Nephron (organoid): ENCODE measurements around the gene BMPR1A.

ENCODE experiments used
- H3K27ac Mint-ChIP-seq, 3 experiments: 2 replicates each; pipeline ENCODE4 v1.8.0; 2020; ENCODE audit warnings: mixed read lengths in 3 of 3, mild to moderate bottlenecking in 2 of 3, moderate library complexity in 1 of 3
- H3K27me3 Mint-ChIP-seq: 2 replicates; pipeline ENCODE4 v1.8.0; 2021; ENCODE audit warnings: low read depth, mild to moderate bottlenecking, moderate library complexity, mixed read lengths
- H3K36me3 Mint-ChIP-seq: 2 replicates; pipeline ENCODE4 v1.8.0; 2020; ENCODE audit warnings: low read depth, mixed read lengths
- H3K4me1 Mint-ChIP-seq: 2 replicates; pipeline ENCODE4 v1.8.0; 2020; ENCODE audit warnings: mixed read lengths
- H3K4me3 Mint-ChIP-seq, 3 experiments: 2 replicates each; pipeline ENCODE4 v1.8.0; 2020; ENCODE audit warnings: mild to moderate bottlenecking in 3 of 3, mixed read lengths in 3 of 3, moderate library complexity in 2 of 3
- H3K9me3 Mint-ChIP-seq: 2 replicates; pipeline ENCODE4 v1.8.0; 2020; ENCODE audit warnings: mixed read lengths
- CTCF ChIP-seq, 3 experiments: fragments of 200-600 bp; sonication (generic); IDR thresholded peaks; one replicate each; pipeline ENCODE4 v1.5.0; 2021; ENCODE audit warnings: antibody characterized with exemption in 3 of 3; ENCODE audit not compliant: unreplicated experiment in 3 of 3

The BMPR1A gene

DNA sequence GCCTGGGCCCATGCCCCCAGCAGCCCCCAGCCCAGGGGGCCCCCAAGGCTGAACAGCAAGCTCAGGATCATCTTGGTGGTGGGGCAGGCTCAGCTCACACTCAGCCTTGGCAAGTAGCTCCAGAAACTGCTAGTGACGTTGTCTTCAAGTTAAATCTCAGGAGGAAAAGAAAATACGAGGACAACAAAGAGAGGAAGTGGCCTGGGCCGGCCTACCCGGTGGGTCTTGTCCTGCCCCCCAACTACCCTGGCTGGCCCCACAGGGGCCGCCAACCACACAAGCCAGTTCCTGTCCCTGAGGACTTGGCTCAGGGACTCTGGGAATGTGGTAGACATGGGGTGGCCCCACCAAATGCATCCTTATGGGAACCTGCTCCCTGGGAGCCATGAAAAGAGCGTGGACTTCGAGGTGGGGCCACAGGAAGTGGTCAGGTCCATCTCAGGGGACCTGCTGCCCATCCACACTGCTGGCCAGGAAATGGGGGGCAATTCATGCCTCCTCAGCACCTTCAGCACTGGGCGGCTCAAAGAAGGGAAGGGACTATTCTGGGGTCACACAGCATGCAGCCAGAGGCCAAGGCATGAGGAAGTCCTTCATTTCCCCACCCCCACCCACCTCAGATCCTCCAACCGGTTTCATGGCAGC lies 201.2 kb downstream of the BMPR1A start, which contains the start of gene MMRN2:
Gene MMRN2, minus strand, starts transcription at position 145 of the 645 bp plus-strand sequence. Its CDS starts 74 bp downstream, at position 71.
- Mint-ChIP-seq H3K4me1 (peaks cover 43% of the 10 kb centered on the region), H3K9me3 (peaks cover 4% of the 10 kb centered on the region), H3K27ac (peak within 1 kb of the TSS; percentile 66 to 88 (median 67)), H3K27me3 (peaks cover 2% of the 10 kb centered on the region), H3K36me3 (peaks cover 5% of the 10 kb centered on the region), H3K4me3 (peak within 1 kb of the TSS; percentile 56 to 75 (median 65))
- no peak for TF ChIP-seq CTCF (IDR thresholded peaks at IDR 0.05; ENCODE audit: unreplicated experiment in 3 of 3)

DNA sequence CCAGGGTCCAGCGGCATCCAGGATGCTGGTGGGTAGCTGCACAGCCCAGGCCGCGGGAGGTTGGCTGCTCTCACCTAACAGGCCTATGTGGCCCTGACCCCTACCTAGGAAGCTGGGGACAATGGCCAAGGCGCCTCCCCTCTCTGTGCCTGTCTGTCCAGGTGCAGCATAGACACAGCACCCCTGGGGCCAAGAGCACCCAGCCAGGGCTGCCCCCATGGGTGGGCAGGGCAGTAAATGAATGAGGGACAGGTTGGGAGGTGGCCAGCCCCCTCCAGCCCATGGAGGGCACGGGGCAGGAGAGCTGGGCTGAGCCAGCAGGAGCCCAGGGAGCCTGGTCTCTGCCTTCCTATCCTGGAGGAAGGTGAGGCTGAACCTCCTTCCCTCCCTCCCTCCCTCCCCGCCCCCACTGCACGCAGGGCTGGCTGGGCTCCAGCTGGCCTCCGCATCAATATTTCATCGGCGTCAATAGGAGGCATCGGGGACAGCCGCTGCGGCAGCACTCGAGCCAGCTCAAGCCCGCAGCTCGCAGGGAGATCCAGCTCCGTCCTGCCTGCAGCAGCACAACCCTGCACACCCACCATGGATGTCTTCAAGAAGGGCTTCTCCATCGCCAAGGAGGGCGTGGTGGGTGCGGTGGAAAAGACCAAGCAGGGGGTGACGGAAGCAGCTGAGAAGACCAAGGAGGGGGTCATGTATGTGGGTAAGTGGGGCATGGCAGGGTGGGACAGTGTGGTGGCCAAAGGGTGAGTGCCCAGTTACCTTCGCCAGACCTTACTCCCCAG lies 201.9 kb downstream of the BMPR1A start, which contains the start of gene SNCG:
Gene SNCG, plus strand, starts transcription at position 484 of the 785 bp plus-strand sequence. Its CDS starts 99 bp downstream, at position 583.
- Mint-ChIP-seq H3K27me3 (no peaks in the 10 kb centered on the region), H3K36me3 (peaks cover 5% of the 10 kb centered on the region), H3K4me3 (peak within 1 kb of the TSS; percentile 55 to 75 (median 65)), H3K9me3 (peaks cover 2% of the 10 kb centered on the region), H3K27ac (peak within 1 kb of the TSS; percentile 67 to 88 (median 79)), H3K4me1 (peaks cover 43% of the 10 kb centered on the region)
- no peak for TF ChIP-seq CTCF (IDR thresholded peaks at IDR 0.05; ENCODE audit: unreplicated experiment in 3 of 3)

- H3K4me3 Mint-ChIP-seq: peak overlapping the region; percentile 49 to 75 (median 55)
- peaks cover under 1% of the 10 kb centered on the region for H3K36me3 Mint-ChIP-seq
- H3K4me1 Mint-ChIP-seq: peaks cover 40% of the 10 kb centered on the region
Observed at GRCh38 chr10:86958901-86959736, 202.7 kb downstream of the BMPR1A start.

GRCh38 chr10:86959737-86960002 lies 203.3 kb downstream of the BMPR1A start:
- TF ChIP-seq CTCF (IDR thresholded peaks at IDR 0.05; ENCODE audit: unreplicated experiment in 3 of 3): no peak
- Mint-ChIP-seq H3K4me3 (no peak overlapping the region), H3K4me1 (peaks cover 35% of the 10 kb centered on the region), H3K9me3 (no peaks in the 10 kb centered on the region), H3K27ac (peak overlapping the region in 2 of 3 experiments; percentile 79 to 80), H3K27me3 (no peaks in the 10 kb centered on the region), H3K36me3 (no peaks in the 10 kb centered on the region)

More at GRCh38 chr10:86958901-86959736, 202.7 kb downstream of the BMPR1A start:
- Mint-ChIP-seq H3K27me3 (no peaks in the 10 kb centered on the region), H3K9me3 (no peaks in the 10 kb centered on the region), H3K27ac (peak overlapping the region; percentile 67 to 88 (median 79))
- no peak for TF ChIP-seq CTCF (IDR thresholded peaks at IDR 0.05; ENCODE audit: unreplicated experiment in 3 of 3)

- Mint-ChIP-seq H3K36me3 (no peaks in the 10 kb centered on the region), H3K4me1 (peaks cover 34% of the 10 kb centered on the region), H3K4me3 (peak overlapping the region in 1 of 3 experiments; percentile 30), H3K27me3 (no peaks in the 10 kb centered on the region), H3K27ac (peak overlapping the region; percentile 32 to 80 (median 70)), H3K9me3 (no peaks in the 10 kb centered on the region)
- peak; percentile 66 to 84 (median 74) for TF ChIP-seq CTCF (IDR thresholded peaks at IDR 0.05; ENCODE audit: unreplicated experiment in 3 of 3)
Observed at GRCh38 chr10:86960003-86960862, 203.8 kb downstream of the BMPR1A start.
